Measurements from ENCODE around the gene SLC4A7. TPM values are rescaled to one million over a fixed set of nuclear protein-coding genes. Genes with fewer than 3 reads are reported as not detected.
"Not testable (repeated sequence)": the region's sequence is repeated elsewhere in the genome, so short reads cannot be mapped to it uniquely, and the experiment has no call there.

The SLC4A7 gene
- total RNA-seq, 1 donor from 2014 or later: 67.4 TPM

GRCh38 chr3:27431116-27431515 is 53.1 kb downstream of the SLC4A7 start:
- no peak overlapping the region for H3K4me3 Mint-ChIP-seq (ENCODE audit: unreplicated experiment)
- H3K4me1 Mint-ChIP-seq (ENCODE audit: low read depth): peaks cover 23% of the 10 kb centered on the region
- no peak for TF ChIP-seq CTCF (IDR thresholded peaks at IDR 0.05)
- no peaks in the 10 kb centered on the region for H3K9me3 Mint-ChIP-seq (ENCODE audit: low read depth)
- peak overlapping the region; percentile 97 for H3K27ac Mint-ChIP-seq (ENCODE audit: unreplicated experiment)
- H3K27me3 Mint-ChIP-seq (ENCODE audit: low read depth): no peaks in the 10 kb centered on the region
- no peak for DNase-seq (ENCODE audit: low spot score)
- H3K36me3 Mint-ChIP-seq (ENCODE audit: low read depth): peaks cover 22% of the 10 kb centered on the region

GRCh38 chr3:27429909-27430308 is 54.3 kb downstream of the SLC4A7 start:
- no peak for DNase-seq (ENCODE audit: low spot score)
- Mint-ChIP-seq H3K4me1 (ENCODE audit: low read depth) (peaks cover 24% of the 10 kb centered on the region), H3K9me3 (ENCODE audit: low read depth) (no peaks in the 10 kb centered on the region), H3K27ac (ENCODE audit: unreplicated experiment) (peak overlapping the region; percentile 47), H3K4me3 (ENCODE audit: unreplicated experiment) (no peak overlapping the region), H3K27me3 (ENCODE audit: low read depth) (no peaks in the 10 kb centered on the region), H3K36me3 (ENCODE audit: low read depth) (peaks cover 18% of the 10 kb centered on the region)
- TF ChIP-seq CTCF (IDR thresholded peaks at IDR 0.05): no peak

GRCh38 chr3:27428446-27428845 is 55.7 kb downstream of the SLC4A7 start:
- peaks cover 15% of the 10 kb centered on the region for H3K36me3 Mint-ChIP-seq (ENCODE audit: low read depth)
- no peaks in the 10 kb centered on the region for H3K27me3 Mint-ChIP-seq (ENCODE audit: low read depth)

GRCh38 chr3:27426926-27427325 is 57.3 kb downstream of the SLC4A7 start:
- no peak for DNase-seq (ENCODE audit: low spot score)
- Mint-ChIP-seq H3K27me3 (ENCODE audit: low read depth) (no peaks in the 10 kb centered on the region), H3K9me3 (ENCODE audit: low read depth) (no peaks in the 10 kb centered on the region), H3K4me3 (ENCODE audit: unreplicated experiment) (no peak overlapping the region), H3K4me1 (ENCODE audit: low read depth) (peaks cover 43% of the 10 kb centered on the region), H3K27ac (ENCODE audit: unreplicated experiment) (no peak overlapping the region), H3K36me3 (ENCODE audit: low read depth) (peaks cover 11% of the 10 kb centered on the region)
- no peak for TF ChIP-seq CTCF (IDR thresholded peaks at IDR 0.05)

More at GRCh38 chr3:27428446-27428845, 55.7 kb downstream of the SLC4A7 start:
- no peaks in the 10 kb centered on the region for H3K9me3 Mint-ChIP-seq (ENCODE audit: low read depth)
- peaks cover 35% of the 10 kb centered on the region for H3K4me1 Mint-ChIP-seq (ENCODE audit: low read depth)
- no peak for TF ChIP-seq CTCF (IDR thresholded peaks at IDR 0.05)
- no peak for DNase-seq (ENCODE audit: low spot score)
- no peak overlapping the region for H3K4me3 Mint-ChIP-seq (ENCODE audit: unreplicated experiment)
- no peak overlapping the region for H3K27ac Mint-ChIP-seq (ENCODE audit: unreplicated experiment)

- no peak overlapping the region for H3K4me3 Mint-ChIP-seq (ENCODE audit: unreplicated experiment)
- no peaks in the 10 kb centered on the region for H3K9me3 Mint-ChIP-seq (ENCODE audit: low read depth)
- DNase-seq (ENCODE audit: low spot score): no peak
- no peak overlapping the region for H3K27ac Mint-ChIP-seq (ENCODE audit: unreplicated experiment)
- H3K27me3 Mint-ChIP-seq (ENCODE audit: low read depth): no peaks in the 10 kb centered on the region
- peaks cover 36% of the 10 kb centered on the region for H3K4me1 Mint-ChIP-seq (ENCODE audit: low read depth)
- H3K36me3 Mint-ChIP-seq (ENCODE audit: low read depth): peaks cover 11% of the 10 kb centered on the region
- TF ChIP-seq CTCF (IDR thresholded peaks at IDR 0.05): no peak
Measured at GRCh38 chr3:27425896-27426565, 58.2 kb downstream of the SLC4A7 start.

- not testable (repeated sequence) for H3K4me3 Mint-ChIP-seq (ENCODE audit: unreplicated experiment)
Measured at GRCh38 chr3:27424812-27425521, 59.2 kb downstream of the SLC4A7 start.

More at GRCh38 chr3:27424812-27425521, 59.2 kb downstream of the SLC4A7 start:
- H3K9me3 Mint-ChIP-seq (ENCODE audit: low read depth); H3K27ac Mint-ChIP-seq (ENCODE audit: unreplicated experiment); H3K27me3 Mint-ChIP-seq (ENCODE audit: low read depth); DNase-seq (ENCODE audit: low spot score): not testable (repeated sequence)
- Mint-ChIP-seq H3K4me1 (ENCODE audit: low read depth) (peaks cover 26% of the 10 kb centered on the region), H3K36me3 (ENCODE audit: low read depth) (peaks cover 15% of the 10 kb centered on the region)
